H9 (cell line): ENCODE data around the gene FAM98C. TPM values are rescaled to one million over a fixed set of nuclear protein-coding genes. Genes with fewer than 3 reads are reported as not detected.

Source experiments
- DNase-seq: peaks from one replicate; pipeline ENCODE4 v3.0.0-alpha.2; 2017
- H2AFZ ChIP-seq: one replicate; pipeline ENCODE4 v1.6.1; 2013; ENCODE audit warnings: mild to moderate bottlenecking, low read length, control low read depth, moderate library complexity
- H2AK5ac ChIP-seq: 2 replicates; pipeline ENCODE4 v1.6.1; 2013; ENCODE audit warnings: low read length, control low read depth, mixed read lengths; ENCODE audit not compliant: insufficient read length
- H2BK120ac ChIP-seq: one replicate; pipeline ENCODE4 v1.6.1; 2013; ENCODE audit warnings: low read depth, mild to moderate bottlenecking, low read length, control low read depth, inconsistent platforms; ENCODE audit not compliant: poor library complexity, severe bottlenecking
- H2BK12ac ChIP-seq: 2 replicates; pipeline ENCODE4 v1.6.1; 2013; ENCODE audit warnings: low read length, control low read depth, mixed read lengths, low read depth; ENCODE audit not compliant: insufficient read length
- H2BK15ac ChIP-seq: 2 replicates; pipeline ENCODE4 v1.6.1; 2013; ENCODE audit warnings: low read depth, low read length, control low read depth
- H2BK20ac ChIP-seq: one replicate; pipeline ENCODE4 v1.6.1; 2013; ENCODE audit warnings: low read depth, mild to moderate bottlenecking, low read length, control low read depth, inconsistent platforms; ENCODE audit not compliant: poor library complexity, severe bottlenecking
- H2BK5ac ChIP-seq: 2 replicates; pipeline ENCODE4 v1.6.1; 2013; ENCODE audit warnings: low read length, control low read depth, mixed read lengths; ENCODE audit not compliant: insufficient read length
- H3K14ac ChIP-seq: 2 replicates; pipeline ENCODE4 v1.6.1; 2013; ENCODE audit warnings: low read length, control low read depth; ENCODE audit not compliant: insufficient read depth
- H3K18ac ChIP-seq: 2 replicates; pipeline ENCODE4 v1.6.1; 2013; ENCODE audit warnings: low read depth, mild to moderate bottlenecking, mixed read lengths, low read length, control low read depth; ENCODE audit not compliant: insufficient read length
- H3K23ac ChIP-seq: 2 replicates; pipeline ENCODE4 v1.6.1; 2013; ENCODE audit warnings: low read length, control low read depth, mixed read lengths, low read depth; ENCODE audit not compliant: insufficient read length
- H3K23me2 ChIP-seq: 2 replicates; pipeline ENCODE4 v1.6.1; 2013; ENCODE audit warnings: low read depth, mild to moderate bottlenecking, mixed read lengths, low read length, control low read depth; ENCODE audit not compliant: insufficient read length, poor library complexity, severe bottlenecking
- H3K27ac ChIP-seq: 2 replicates; pipeline ENCODE4 v1.5.1; 2013; ENCODE audit warnings: low read length, control low read depth, mixed read lengths, low read depth; ENCODE audit not compliant: insufficient read length
- H3K27me3 ChIP-seq: 2 replicates; pipeline ENCODE4 v1.6.1; 2013; ENCODE audit warnings: low read length, control low read depth, inconsistent platforms; ENCODE audit not compliant: insufficient read depth
- H3K4ac ChIP-seq: 2 replicates; pipeline ENCODE4 v1.6.1; 2013; ENCODE audit warnings: low read depth, mild to moderate bottlenecking, control low read depth, inconsistent platforms, low read length, moderate library complexity
- H3K4me1 ChIP-seq: 2 replicates; pipeline ENCODE4 v1.6.1; 2013; ENCODE audit warnings: low read length, control low read depth, inconsistent platforms; ENCODE audit not compliant: insufficient read depth
- H3K4me2 ChIP-seq: 2 replicates; pipeline ENCODE4 v1.6.1; 2013; ENCODE audit warnings: low read length, control low read depth, mixed read lengths; ENCODE audit not compliant: insufficient read length, insufficient read depth
- H3K56ac ChIP-seq: 2 replicates; pipeline ENCODE4 v1.6.1; 2013; ENCODE audit warnings: low read depth, mild to moderate bottlenecking, mixed read lengths, low read length, control low read depth; ENCODE audit not compliant: insufficient read length
- H3K79me1 ChIP-seq: 2 replicates; pipeline ENCODE4 v1.6.1; 2013; ENCODE audit warnings: low read depth, mild to moderate bottlenecking, moderate library complexity, low read length, control low read depth, inconsistent platforms; ENCODE audit not compliant: insufficient read depth, poor library complexity, severe bottlenecking
- H3K79me2 ChIP-seq: 2 replicates; pipeline ENCODE4 v1.6.1; 2013; ENCODE audit warnings: low read length, control low read depth, inconsistent platforms; ENCODE audit not compliant: insufficient read depth
- H3K9ac ChIP-seq: 2 replicates; pipeline ENCODE4 v1.6.1; 2013; ENCODE audit warnings: low read length, control low read depth, mixed read lengths; ENCODE audit not compliant: insufficient read length; ENCODE audit errors: extremely low read depth
- H3K9me3 ChIP-seq: one replicate; pipeline ENCODE4 v1.6.1; 2013; ENCODE audit warnings: low read depth, low read length, inconsistent platforms; ENCODE audit not compliant: control insufficient read depth
- H3T11ph ChIP-seq: one replicate; pipeline ENCODE4 v1.6.1; 2013; ENCODE audit warnings: mild to moderate bottlenecking, low read length, control low read depth, inconsistent platforms
- H4K20me1 ChIP-seq: one replicate; pipeline ENCODE4 v1.6.1; 2013; ENCODE audit not compliant: control insufficient read depth, insufficient read length, insufficient read depth
- H4K5ac ChIP-seq: 2 replicates; pipeline ENCODE4 v1.6.1; 2013; ENCODE audit warnings: low read depth, mild to moderate bottlenecking, mixed read lengths, low read length, control low read depth; ENCODE audit not compliant: insufficient read length
- H4K8ac ChIP-seq: replicated peaks from 2 replicates; pipeline ENCODE4 v1.6.1; 2013; ENCODE audit warnings: low read length, control low read depth, mixed read lengths, low read depth; ENCODE audit not compliant: insufficient read length
- H4K91ac ChIP-seq: 2 replicates; pipeline ENCODE4 v1.6.1; 2013; ENCODE audit warnings: low read depth, mild to moderate bottlenecking, moderate library complexity, mixed read lengths, low read length, control low read depth; ENCODE audit not compliant: insufficient read length
- H3K27ac Mint-ChIP-seq, 3 experiments: 2 replicates in 2 of 3; 3 replicates in 1 of 3; pipeline ENCODE4 v1.8.0; 2020 to 2021; ENCODE audit warnings: mixed read lengths in 3 of 3, mild to moderate bottlenecking in 1 of 3, moderate library complexity in 1 of 3
- H3K27me3 Mint-ChIP-seq: 2 replicates; pipeline ENCODE4 v1.8.0; 2021; ENCODE audit warnings: low read depth, mild to moderate bottlenecking, moderate library complexity, mixed read lengths
- H3K36me3 Mint-ChIP-seq, 3 experiments: 2 replicates in 2 of 3; 3 replicates in 1 of 3; pipeline ENCODE4 v1.8.0; 2020 to 2021; ENCODE audit warnings: low read depth in 3 of 3, mixed read lengths in 3 of 3; ENCODE audit not compliant: insufficient read depth in 1 of 3
- H3K4me1 Mint-ChIP-seq, 2 experiments: 2 replicates each; pipeline ENCODE4 v1.8.0; 2020; ENCODE audit warnings: mixed read lengths in 2 of 2
- H3K4me3 Mint-ChIP-seq, 2 experiments: 2 replicates in 1 of 2; 3 replicates in 1 of 2; pipeline ENCODE4 v1.8.0; 2020 to 2021; ENCODE audit warnings: mild to moderate bottlenecking in 2 of 2, mixed read lengths in 2 of 2, moderate library complexity in 1 of 2
- H3K9me3 Mint-ChIP-seq, 2 experiments: 2 replicates in 1 of 2; 3 replicates in 1 of 2; pipeline ENCODE4 v1.8.0; 2020; ENCODE audit warnings: mild to moderate bottlenecking in 2 of 2, mixed read lengths in 2 of 2, moderate library complexity in 1 of 2
- CTCF ChIP-seq: fragments of 200-600 bp; sonication (generic); conservative IDR thresholded peaks from 3 replicates; pipeline ENCODE4 v1.8.0; 2021; ENCODE audit warnings: antibody characterized with exemption, mild to moderate bottlenecking
- WGBS: extraction: QIAGEN DNeasy Blood & Tissue Kit; methylation state at CpG from one replicate; pipeline ENCODE4 v1.1.7; 2013; ENCODE audit warnings: missing lambda C conversion rate, low lambda C conversion rate, mixed read lengths; ENCODE audit not compliant: insufficient read length; ENCODE audit errors: extremely low coverage; 5-methylcytosine and 5-hydroxymethylcytosine counted together
- total RNA-seq: library from RNA; stranded (reverse); gene quantifications from 2 replicates; pipeline ENCODE4 v1.2.1, GENCODE V29; 2021

Gene FAM98C
- total RNA-seq, 1 experiment from 2014 or later = 16.4 TPM

GRCh38 chr19:38451629-38452028 lies 48.7 kb downstream of the FAM98C start:
- WGBS = no CpG with 5 or more reads among the region's 9 CpGs
- Histone ChIP-seq H2BK12ac (no peak overlapping the region), H3K23ac (no peak overlapping the region), H3K9me3 (no peaks in the 10 kb centered on the region), H4K20me1 (no peaks in the 10 kb centered on the region), H4K8ac (no peak overlapping the region), H2BK5ac (no peak overlapping the region), H4K91ac (no peak overlapping the region), H3K79me2 (no peaks in the 10 kb centered on the region), H3K4me1 (no peaks in the 10 kb centered on the region), H4K5ac (no peak overlapping the region), H3K79me1 (no peaks in the 10 kb centered on the region), H2AK5ac (no peak overlapping the region), H2AFZ (no peak overlapping the region), H2BK120ac (no peak overlapping the region), H3K14ac (no peak overlapping the region), H3K4me2 (no peak overlapping the region), H3K4ac (no peak overlapping the region), H3K56ac (no peak overlapping the region), H2BK20ac (no peak overlapping the region), H3K18ac (no peak overlapping the region), H3K27me3 (no peaks in the 10 kb centered on the region), H3T11ph (no peak overlapping the region), H3K23me2 (peaks cover 5% of the 10 kb centered on the region), H2BK15ac (no peak overlapping the region), H3K27ac (no peak overlapping the region), H3K9ac (no peak overlapping the region)
- Mint-ChIP-seq H3K36me3 (peaks cover 44 to 52% (median 51%) of the 10 kb centered on the region in 3 experiments), H3K27ac (no peak overlapping the region), H3K4me3 (no peak overlapping the region), H3K27me3 (no peaks in the 10 kb centered on the region; the same call in 1 of the 2 replicates), H3K9me3 (no peaks in the 10 kb centered on the region), H3K4me1 (peaks cover 5 to 11% of the 10 kb centered on the region in 2 experiments; a peak in 3 of 4 replicates)
- no peak for TF ChIP-seq CTCF
- DNase-seq = no peak
